ENCODE data around the gene ELAVL4.

- TF ChIP-seq EP300 (IDR thresholded peaks at IDR 0.05; ENCODE audit: borderline replicate concordance in 1 of 2, low read depth in 2 of 2, low read length in 2 of 2) = no peak
- no peak for TF ChIP-seq POLR2A (IDR thresholded peaks at IDR 0.05; ENCODE audit: control extremely low read depth in 1 of 2, low read depth in 2 of 2, low read length in 2 of 2)
- no peak for TF ChIP-seq ZNF274 (IDR thresholded peaks at IDR 0.05; ENCODE audit: borderline replicate concordance, extremely low read depth, low read length)
Measured at GRCh38 chr1:50097021-50097679, 11.6 kb upstream of the ELAVL4 start.
